Measurements from ENCODE around the gene MRAS. TPM values are rescaled to one million over a fixed set of nuclear protein-coding genes. Genes with fewer than 3 reads are reported as not detected.
"Not testable (repeated sequence)": the region's sequence is repeated elsewhere in the genome, so short reads cannot be mapped to it uniquely, and the experiment has no call there.

The MRAS gene
- total RNA-seq, 1 donor from 2014 or later, result 41.6 TPM

DNA sequence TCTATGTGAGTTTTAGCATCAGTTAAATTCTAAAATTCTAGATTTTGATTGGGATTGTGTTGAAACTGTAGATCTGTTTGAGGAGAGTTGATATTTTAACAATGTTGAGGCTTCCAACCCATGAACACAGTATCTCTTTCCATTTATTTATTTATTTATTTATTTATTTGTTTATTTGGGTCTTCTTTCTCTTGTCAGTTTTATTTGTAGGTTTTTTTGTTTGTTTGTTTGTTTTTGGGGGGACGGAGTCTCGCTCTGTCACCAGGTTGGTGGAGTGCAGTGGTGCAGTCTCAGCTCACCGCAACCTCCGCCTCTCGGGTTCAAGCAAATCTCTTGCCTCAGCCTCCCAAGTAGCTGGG lies 25.3 kb downstream of the MRAS start:
- Mint-ChIP-seq H3K9me3 (no peaks in the 10 kb centered on the region), H3K4me3 (no peak overlapping the region), H3K27me3 (no peaks in the 10 kb centered on the region), H3K36me3 (peaks cover 18% of the 10 kb centered on the region), H3K27ac (no peak overlapping the region), H3K4me1 (ENCODE audit: unreplicated experiment) (no peaks in the 10 kb centered on the region)
- TF ChIP-seq, protein P1, sequence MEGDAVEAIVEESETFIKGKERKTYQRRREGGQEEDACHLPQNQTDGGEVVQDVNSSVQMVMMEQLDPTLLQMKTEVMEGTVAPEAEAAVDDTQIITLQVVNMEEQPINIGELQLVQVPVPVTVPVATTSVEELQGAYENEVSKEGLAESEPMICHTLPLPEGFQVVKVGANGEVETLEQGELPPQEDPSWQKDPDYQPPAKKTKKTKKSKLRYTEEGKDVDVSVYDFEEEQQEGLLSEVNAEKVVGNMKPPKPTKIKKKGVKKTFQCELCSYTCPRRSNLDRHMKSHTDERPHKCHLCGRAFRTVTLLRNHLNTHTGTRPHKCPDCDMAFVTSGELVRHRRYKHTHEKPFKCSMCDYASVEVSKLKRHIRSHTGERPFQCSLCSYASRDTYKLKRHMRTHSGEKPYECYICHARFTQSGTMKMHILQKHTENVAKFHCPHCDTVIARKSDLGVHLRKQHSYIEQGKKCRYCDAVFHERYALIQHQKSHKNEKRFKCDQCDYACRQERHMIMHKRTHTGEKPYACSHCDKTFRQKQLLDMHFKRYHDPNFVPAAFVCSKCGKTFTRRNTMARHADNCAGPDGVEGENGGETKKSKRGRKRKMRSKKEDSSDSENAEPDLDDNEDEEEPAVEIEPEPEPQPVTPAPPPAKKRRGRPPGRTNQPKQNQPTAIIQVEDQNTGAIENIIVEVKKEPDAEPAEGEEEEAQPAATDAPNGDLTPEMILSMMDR (conservative IDR thresholded peaks at IDR 0.05), result no peak
- no peak for DNase-seq (ENCODE audit: extremely low spot score, unreplicated experiment)

DNA sequence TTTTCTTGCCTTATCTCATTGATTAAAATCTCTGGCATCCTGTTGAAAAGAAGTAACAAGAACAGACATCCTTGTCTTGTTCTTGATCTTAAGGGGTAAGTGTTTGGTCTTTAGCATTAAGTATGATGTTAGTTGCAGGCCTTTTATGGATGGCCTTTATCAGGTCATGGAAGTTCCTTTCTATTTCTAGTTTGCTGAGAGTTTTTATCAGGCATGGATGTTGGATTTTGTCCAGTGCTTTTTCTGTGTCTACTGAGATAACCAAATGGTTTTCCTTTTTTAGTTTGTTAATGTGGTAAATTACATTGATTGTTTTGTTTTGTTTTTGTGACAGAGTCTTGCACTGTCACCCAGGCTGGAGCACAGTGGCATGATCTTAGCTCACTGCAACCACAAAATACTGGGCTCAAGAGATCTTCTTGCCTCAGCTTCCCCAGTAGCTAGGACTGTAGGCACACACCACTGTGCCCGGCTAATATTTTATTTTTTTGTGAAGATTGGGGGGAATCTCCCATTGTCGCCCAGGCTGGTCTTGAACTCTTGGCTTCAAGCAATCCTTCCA lies 26.3 kb downstream of the MRAS start:
- Mint-ChIP-seq H3K4me1 (ENCODE audit: unreplicated experiment) (no peaks in the 10 kb centered on the region), H3K4me3 (no peak overlapping the region), H3K27ac (no peak overlapping the region), H3K9me3 (no peaks in the 10 kb centered on the region), H3K36me3 (peaks cover 22% of the 10 kb centered on the region), H3K27me3 (no peaks in the 10 kb centered on the region)
- TF ChIP-seq, protein P1 (conservative IDR thresholded peaks at IDR 0.05), result no peak
- DNase-seq (ENCODE audit: extremely low spot score, unreplicated experiment), result no peak

DNA sequence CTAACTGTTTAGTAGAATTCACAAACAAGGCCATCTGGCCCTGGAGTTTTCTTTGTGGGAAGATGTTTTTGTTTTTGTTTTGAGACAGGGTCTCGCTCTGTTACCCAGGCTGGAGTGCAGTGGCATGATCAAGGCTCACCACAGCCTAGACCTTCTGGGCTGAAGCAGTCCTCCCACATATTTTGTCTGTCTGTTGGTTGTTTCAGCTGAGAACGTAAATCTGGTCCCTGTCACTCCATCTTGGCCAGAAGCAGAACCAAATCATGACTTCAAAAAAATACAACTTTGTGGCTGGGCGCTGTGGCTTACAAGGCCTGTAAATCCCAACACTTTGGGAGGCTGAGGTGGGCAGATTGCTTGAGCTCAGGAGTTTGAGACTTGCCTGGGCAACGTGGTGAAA lies 27.1 kb downstream of the MRAS start:
- peaks cover 22% of the 10 kb centered on the region for H3K36me3 Mint-ChIP-seq
- no peak overlapping the region for H3K4me3 Mint-ChIP-seq
- no peaks in the 10 kb centered on the region for H3K9me3 Mint-ChIP-seq
- TF ChIP-seq, protein P1 (conservative IDR thresholded peaks at IDR 0.05), result no peak
- no peaks in the 10 kb centered on the region for H3K4me1 Mint-ChIP-seq (ENCODE audit: unreplicated experiment)
- no peak overlapping the region for H3K27ac Mint-ChIP-seq
- DNase-seq (ENCODE audit: extremely low spot score, unreplicated experiment), result no peak
- H3K27me3 Mint-ChIP-seq, result no peaks in the 10 kb centered on the region

DNA sequence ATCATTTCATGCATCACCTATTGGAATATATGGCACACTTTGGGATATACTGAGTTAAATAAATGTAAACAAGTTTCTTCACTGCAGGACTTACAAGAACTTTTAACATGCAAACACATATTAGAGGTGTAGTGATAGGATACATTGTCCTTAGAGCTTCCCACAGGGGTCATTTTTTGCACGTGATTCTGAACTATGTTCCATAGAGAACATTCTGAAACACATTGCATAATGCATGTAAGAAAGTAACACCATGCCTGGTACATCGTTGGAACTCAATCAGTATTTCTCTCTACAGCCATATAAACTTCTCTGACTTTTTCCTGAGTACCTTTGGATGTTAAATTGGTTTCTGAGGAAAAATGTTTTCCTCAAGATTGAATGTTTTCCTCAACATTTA lies 28.3 kb downstream of the MRAS start:
- H3K27me3 Mint-ChIP-seq, result no peaks in the 10 kb centered on the region
- no peaks in the 10 kb centered on the region for H3K9me3 Mint-ChIP-seq
- H3K4me3 Mint-ChIP-seq, result no peak overlapping the region
- no peak for DNase-seq (ENCODE audit: extremely low spot score, unreplicated experiment)
- TF ChIP-seq, protein P1 (conservative IDR thresholded peaks at IDR 0.05), result no peak
- peaks cover 3% of the 10 kb centered on the region for H3K4me1 Mint-ChIP-seq (ENCODE audit: unreplicated experiment)
- no peak overlapping the region for H3K27ac Mint-ChIP-seq
- H3K36me3 Mint-ChIP-seq, result peaks cover 18% of the 10 kb centered on the region

DNA sequence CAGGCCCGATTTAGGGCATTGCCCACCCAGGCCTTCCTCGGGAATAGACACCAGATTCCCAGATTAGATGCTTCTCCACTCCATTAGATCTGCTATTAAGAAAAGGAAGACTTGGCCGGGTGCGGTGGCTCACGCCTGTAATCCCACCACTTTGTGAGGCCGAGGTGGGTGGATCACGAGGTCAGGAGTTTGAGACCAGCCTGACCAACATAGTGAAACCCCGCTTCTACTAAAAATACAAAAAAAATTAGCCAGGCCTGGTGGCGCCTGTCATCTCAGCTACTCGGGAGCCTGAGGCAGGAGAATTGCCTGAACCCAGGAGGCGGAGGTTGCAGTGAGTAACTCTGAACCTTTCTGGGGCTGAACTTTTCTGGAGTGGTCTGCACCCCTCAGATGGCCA lies 28.8 kb downstream of the MRAS start:
- peaks cover 18% of the 10 kb centered on the region for H3K36me3 Mint-ChIP-seq
- DNase-seq (ENCODE audit: extremely low spot score, unreplicated experiment); H3K4me1 Mint-ChIP-seq (ENCODE audit: unreplicated experiment); H3K9me3 Mint-ChIP-seq; H3K27me3 Mint-ChIP-seq; H3K4me3 Mint-ChIP-seq; H3K27ac Mint-ChIP-seq: not testable (repeated sequence)

DNA sequence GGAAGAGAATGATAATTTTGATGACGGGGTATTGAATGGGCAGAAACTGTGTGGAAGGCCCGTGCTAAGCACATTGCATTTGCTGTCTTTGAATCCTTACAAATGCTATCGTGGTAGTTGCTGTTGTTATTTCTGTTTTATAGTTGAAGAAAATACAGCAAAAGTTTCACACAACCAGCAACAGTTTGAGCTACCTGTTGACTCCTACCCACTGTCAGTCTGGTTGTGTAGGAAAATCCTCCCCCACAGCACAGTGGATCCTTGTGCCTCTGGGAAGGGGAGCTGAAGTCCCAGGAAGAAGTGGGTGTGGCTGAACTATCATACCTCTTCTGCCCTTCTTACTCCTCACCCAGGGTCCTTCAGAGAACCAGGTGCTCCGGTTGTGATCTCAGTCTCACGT lies 29.4 kb downstream of the MRAS start:
- TF ChIP-seq, protein P1 (conservative IDR thresholded peaks at IDR 0.05), result no peak
- no peak for DNase-seq (ENCODE audit: extremely low spot score, unreplicated experiment)
- Mint-ChIP-seq H3K4me1 (ENCODE audit: unreplicated experiment) (peaks cover 4% of the 10 kb centered on the region), H3K27ac (no peak overlapping the region), H3K9me3 (no peaks in the 10 kb centered on the region), H3K27me3 (no peaks in the 10 kb centered on the region), H3K36me3 (peaks cover 18% of the 10 kb centered on the region), H3K4me3 (no peak overlapping the region)

Data from type B pancreatic cell (in vitro differentiated cells).